HG03108 (cell line): ENCODE results near the gene CERCAM.

Experiments
- ATAC-seq: cut with Tn5 transposase; IDR thresholded peaks from one replicate; pipeline ENCODE4 v1.9.1; 2021; ENCODE audit warnings: moderate library complexity; ENCODE audit not compliant: unreplicated experiment

Gene CERCAM, protein sequence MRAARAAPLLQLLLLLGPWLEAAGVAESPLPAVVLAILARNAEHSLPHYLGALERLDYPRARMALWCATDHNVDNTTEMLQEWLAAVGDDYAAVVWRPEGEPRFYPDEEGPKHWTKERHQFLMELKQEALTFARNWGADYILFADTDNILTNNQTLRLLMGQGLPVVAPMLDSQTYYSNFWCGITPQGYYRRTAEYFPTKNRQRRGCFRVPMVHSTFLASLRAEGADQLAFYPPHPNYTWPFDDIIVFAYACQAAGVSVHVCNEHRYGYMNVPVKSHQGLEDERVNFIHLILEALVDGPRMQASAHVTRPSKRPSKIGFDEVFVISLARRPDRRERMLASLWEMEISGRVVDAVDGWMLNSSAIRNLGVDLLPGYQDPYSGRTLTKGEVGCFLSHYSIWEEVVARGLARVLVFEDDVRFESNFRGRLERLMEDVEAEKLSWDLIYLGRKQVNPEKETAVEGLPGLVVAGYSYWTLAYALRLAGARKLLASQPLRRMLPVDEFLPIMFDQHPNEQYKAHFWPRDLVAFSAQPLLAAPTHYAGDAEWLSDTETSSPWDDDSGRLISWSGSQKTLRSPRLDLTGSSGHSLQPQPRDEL

DNA sequence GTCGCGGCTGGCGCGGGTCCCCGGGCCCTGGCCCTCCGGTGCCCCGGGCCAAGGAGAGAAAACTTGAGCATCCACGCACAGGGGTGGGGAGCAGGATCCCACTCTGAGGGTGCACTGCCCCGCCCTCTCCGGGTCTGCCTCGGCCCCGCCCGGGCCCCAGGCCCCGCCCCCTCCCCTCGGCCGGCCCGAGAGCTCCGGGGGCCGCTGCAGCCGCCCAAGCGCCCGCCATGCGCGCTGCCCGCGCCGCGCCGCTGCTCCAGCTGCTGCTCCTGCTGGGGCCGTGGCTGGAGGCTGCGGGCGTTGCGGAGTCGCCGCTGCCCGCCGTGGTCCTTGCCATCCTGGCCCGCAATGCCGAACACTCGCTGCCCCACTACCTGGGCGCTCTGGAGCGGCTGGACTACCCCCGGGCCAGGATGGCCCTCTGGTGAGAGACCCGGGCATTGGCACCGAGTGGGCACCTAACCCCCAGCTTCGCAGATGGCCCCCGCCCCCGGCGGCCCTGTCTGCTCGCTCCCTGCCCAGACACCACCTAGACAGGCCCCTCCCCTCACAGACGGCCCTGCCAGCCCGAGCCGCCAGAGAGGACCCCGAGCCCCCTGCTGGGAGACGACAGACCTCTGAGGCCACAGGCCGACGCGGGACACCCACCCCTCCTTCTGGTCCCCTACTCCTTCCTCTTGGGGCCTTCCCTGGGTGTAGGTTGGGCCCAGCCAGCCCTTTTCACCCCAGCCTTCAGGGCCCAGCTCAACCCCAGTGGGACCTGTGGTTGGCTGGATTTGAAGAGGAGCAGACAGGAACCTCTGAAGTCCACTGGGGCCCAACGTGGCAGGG, at the start of gene CERCAM:
TSS of gene CERCAM (plus strand) at position 207 of the 831 bp plus-strand sequence. CDS start at position 228, 21 bp downstream.
- ATAC-seq: peak; percentile 64

DNA sequence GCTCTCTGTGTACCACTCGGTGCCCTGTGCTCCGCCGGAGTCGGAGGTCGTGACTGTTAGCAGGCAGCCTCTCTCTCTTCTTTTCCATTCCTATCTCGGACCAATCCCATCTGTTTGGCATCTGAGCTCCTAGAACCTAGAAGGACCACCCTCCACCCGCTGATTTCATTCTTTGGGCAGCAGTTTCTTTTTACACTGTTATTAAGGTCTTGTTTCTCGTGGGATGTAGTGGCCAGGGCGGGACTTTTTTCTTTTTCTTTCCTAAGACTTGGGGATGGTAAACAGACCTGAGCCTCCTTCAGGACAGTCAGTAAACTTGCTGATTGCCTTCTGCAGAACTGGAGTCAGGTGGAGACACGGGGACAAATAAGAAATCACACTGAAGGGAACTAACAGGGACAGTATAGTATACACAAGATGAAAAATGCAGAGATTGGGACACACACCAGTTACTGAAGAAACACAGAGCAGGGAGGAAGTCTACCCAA, 49.0 kb upstream of the CERCAM start:
- ATAC-seq: no peak

DNA sequence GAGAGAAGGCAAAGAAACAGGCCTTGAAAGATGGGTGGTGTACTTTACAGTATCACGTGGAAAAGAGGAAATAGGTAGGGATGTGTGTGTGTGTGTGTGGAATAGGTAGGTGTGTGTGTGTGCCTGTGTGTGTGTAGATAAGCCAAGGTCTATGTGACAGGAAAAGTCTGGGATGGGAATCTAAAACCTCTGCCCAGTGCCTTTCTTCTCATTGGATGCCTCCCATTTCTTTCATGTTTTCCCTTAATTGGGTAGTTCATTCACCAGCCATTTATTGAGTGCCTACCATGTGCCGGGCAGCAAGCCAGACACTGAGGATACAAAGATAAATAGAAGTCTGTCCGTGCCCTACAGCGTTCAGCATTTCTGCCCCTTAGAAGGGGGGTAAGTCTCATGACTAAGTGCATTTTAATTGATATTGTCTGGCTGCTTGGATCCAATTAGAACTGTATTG, 48.4 kb upstream of the CERCAM start:
- ATAC-seq: no peak

DNA sequence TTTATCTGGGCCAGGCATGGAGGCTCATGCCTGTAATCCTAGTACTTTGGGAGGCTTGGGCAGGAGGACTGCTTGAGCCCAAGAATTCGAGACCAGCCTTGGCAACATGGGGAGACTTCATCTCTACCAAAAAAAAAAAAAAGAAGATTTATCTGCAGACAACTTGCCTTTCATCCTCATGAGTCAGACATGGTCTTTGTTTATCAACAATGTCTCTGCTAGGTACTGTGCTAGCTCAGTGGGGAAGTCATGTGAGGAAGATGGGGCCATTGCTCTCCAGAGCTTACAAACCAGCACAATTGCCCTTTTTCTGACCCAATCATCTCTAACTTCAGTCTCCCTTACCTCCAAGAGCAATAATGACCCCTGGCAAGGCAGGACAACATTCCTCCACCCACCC, 47.9 kb upstream of the CERCAM start:
- no peak for ATAC-seq

DNA sequence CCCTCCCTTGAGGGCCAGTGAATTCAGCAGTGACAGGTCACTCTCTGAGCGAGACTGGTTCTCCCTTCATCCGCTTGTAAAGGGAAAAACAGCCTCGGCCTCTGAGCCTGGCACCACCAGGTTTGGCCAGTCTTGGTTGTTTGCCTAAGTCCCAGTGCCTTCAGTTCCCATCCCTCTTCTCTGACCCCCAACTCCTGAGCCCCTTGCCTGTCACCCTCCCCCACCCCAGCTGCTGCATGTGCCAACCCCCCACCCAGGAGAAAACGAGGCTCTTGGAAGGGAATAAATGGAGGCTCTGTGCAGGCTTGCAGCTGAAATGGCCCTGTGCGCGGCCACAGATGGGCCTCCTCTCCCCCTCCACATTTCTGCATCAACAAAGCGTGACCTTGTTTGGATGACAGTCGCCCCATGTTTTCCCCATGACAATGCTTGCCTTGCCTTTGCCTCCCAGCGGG, 46.4 kb upstream of the CERCAM start:
- no peak for ATAC-seq

DNA sequence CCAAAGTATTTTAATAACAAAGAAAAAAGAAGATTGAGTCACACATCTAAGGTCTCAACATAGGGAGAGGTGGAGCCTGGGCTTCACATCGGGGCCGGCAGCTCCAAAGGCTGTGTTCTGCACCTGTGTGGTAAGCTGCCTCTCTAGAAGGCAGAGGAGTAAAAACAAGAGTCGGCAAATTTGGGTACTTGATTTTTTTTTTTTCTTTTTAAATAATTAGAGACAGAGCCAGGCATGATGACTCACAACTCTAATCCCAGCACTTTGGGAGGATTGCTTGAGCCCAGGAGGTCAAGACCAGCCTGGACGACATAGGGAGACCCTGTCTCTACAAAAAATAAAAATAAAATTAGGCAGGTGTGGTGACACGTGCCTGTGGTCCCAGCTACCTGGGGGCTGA, 44.8 kb upstream of the CERCAM start:
- ATAC-seq: no peak

DNA sequence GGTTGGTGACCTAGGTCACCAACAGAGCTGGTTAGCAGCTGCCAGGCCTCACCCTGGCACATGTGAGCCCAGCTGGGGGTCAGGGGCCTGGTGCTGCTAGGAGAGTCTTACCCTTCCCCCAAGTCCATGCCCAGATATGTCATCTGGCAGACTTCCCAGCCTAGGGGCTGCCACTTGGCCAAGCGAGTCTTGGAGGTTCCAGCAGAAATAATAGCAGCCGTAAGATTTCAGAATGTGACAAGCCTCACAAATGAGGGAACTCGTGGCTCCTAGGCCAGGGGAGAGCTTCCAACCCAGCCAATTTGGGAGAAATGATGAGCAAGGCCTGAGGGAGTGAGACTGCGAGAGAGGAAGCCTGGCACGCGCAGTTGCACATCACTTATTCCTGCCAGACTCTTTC, 38.4 kb upstream of the CERCAM start:
- ATAC-seq: no peak

DNA sequence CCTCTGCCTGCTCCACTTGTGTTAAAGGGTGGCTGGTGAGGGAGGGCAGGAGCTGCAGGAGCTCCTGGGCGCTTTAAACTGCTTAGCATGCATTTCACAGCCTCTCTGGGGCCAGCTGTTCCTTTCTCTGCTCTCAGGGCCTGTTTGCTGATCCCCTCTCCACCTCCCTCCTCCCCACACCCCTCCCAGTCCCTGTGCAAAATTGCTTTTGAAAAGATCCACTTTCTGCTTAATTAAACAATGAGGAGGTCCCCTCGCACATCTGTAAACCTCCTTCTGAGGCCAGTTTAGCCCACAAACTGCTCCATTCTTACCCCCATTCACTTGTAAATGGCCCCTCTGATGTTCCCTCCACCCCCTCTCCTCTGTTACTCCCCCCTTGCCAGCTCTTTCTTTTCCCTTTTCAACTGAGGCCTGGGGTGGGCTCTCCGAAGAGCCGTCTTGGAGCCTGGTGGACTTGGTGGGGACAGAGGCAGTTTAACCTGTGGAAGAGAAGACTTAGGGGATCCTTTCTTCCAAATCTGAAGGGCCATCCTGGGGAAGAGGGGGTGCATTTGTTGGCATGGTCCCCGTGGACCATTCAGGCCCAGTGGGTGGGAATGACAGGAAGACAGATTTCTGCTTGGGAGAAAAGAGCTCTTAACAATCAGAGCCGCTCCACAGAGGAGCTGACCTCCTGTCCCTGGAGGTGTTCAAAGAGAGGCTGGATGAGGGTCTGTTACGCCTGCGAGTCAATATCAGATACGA, 37.5 kb upstream of the CERCAM start:
- ATAC-seq: no peak

DNA sequence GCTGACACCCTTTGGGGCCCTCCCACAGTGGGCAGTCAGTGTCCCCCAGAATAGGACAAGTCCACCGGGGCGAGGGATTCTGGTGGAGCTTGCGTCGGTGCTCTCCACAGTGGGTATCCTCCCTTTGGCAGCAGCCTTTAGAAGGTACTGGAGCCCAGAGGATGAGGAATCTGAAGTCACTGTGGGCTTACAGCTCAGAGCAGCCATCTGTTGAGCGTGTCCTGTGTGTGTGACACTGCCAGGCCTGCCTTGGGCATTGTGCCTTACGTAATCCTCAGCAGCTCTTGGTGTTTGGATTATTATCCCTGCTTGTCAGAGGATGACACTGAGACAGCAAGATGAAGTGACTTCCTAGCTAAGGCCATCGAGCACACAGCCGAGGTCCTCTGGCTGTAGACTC, 36.9 kb upstream of the CERCAM start:
- ATAC-seq: no peak

DNA sequence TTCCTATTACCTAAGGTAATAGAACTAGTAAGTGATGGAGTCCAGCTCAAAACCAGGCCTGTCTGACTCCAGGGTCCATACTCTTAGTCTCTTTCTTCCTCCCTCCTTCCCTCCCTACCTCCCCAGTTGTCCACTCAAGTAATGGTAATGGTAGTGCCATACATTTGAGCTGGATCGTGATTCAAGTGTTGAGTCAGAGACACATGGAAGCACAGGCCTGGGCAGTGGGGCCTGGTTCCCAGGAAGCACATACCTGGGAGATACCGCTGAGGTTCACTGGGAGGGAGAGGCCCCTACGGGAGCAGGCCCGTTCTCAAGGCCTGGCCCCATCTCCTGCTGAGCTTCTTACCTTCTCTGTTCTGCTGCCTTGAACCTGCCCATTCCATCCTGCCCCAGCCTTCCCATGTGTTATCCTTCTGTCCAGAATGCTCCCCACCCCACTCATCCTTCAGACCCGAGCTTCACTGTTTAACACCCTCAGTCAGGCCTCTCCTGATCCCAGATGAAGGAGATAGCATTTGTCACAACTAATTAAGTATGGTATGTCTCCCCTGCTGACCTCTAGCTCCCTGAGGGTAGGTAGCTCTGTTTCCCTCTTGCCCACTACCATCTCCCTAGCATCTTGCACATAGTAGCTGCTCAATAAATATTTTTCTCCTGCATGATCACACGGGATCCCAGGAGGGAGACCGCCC, 35.7 kb upstream of the CERCAM start:
- no peak for ATAC-seq

DNA sequence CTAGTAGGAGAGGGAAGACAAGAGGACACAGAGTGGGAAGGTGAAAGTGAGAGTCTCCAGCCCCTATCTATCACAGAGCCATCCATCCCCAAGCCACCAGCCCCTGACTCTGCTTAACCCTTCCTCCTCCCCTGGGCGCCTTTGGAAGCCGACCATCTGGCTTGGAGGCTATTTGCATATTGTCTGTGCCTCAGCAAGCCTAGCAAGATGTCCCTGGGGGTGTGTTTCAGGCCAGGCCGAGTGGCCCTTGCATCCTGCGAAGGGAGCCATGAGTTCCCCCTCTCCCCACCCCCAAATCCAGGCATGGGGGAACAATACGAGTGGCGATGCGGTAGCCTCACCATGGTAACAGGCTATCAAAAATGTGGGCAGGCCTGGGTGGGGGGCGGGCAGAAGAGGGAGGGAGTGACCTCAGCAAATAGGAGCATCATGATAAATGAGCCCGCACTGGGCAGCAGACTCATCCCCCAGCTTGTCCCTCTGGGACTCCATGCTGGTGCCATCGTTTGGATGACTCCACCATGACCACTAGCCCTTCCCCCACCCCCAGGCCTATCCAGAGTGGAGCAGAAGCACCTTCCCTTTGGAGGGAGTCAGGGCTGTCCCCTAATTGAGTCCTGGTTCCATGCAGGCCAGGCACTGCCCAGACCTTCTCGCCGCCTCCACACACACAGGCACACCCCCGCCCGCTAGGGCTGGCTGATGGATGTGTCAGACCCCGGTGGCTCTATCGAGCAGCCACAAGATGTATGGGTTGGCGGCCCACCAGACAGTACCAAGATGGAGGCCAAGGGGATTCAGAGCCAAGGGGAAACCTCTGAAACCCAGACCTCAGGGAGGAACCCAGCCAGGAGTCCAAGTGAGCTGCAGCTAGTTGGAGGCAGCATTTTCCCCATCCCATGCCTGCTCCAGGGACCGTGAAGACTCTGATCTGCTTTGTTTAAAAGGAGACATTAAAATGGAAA, 34.9 kb upstream of the CERCAM start:
- no peak for ATAC-seq

DNA sequence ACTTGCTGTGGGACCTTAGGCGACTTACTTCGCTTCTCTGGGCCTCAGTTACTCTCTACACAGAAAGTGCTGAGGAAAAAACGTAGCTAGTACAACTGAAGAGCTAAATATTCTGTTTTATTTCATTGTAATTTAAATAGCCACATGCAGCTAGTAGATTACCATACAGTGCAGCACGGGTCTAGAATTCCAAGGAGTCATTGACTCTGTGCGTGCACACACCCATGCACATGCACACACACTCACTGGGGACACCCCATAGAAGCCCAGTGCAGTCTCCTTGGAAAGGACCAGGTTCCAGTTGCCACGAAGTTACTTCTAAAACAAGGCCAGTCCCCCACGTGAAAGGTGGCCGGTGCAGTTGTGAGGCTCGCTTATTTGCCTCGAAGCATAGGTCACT, 32.5 kb upstream of the CERCAM start:
- ATAC-seq: no peak

DNA sequence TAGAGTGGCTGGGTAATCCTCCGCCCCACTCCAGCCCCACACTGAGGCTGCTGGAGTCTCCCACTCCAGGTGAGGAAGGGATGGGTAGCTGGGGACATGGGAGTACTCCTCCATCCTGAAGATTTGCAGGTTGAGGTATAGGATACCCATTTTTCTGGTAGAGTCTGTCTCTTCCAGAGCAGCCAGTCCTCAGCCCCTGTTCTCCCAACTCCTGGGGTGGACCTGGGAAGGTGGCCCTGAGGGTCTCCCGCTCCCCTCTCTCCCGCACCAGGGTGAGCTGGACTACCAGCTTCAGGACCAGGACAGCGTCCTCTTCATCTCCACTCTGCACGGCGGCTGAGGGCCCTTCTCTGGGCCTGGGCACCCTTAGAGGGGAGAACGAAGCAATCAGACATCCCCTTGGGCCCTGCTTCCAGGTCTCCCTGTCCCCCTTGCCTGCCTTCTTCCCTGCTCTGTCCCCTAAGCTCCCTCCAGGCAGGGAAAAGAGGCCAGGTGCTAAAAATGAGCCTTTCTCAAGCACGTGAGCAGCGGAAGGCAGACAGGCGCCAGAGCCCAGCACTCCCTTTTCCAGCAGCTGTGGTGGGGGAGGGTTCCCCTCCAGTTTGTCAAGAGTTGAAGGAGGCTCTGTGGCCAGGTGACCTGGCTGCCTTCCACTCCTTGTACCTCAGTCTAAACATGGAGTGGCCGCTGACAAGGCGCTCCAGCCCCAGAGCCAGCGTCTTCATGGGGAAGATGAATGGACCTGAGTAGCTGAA, 31.1 kb upstream of the CERCAM start:
- ATAC-seq: no peak

DNA sequence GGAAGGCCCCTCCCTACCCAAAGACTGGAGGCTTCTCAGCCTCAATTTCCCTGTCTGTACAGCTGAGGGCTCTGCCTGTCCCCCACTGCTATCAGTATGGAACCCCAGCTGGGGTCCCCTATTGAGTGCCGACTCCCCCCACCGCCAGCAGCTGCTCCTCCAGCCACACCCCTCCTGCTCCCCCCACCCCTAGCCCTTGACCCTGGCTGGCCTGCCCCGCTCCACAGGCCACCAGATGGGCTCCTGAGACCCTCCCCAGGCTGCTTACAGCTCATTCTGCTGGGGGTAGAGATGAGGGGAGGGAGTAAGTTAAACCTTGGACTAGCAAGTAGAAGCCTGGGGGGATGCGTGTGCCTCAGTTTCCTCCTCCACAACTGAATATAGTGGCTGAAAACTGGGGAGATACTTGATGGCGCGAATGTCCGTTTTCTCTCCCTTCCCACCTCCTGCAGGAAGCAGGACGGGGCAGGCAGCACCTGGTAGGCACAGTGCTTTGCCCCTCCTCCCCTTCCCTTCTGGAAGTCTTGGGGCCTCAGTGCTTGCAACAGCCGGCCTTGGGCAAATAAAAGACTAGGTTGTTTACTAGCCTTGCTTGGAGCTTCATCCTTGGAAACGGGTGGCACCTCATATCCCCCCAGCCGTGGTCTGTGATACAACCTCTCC, 30.4 kb upstream of the CERCAM start:
- no peak for ATAC-seq

DNA sequence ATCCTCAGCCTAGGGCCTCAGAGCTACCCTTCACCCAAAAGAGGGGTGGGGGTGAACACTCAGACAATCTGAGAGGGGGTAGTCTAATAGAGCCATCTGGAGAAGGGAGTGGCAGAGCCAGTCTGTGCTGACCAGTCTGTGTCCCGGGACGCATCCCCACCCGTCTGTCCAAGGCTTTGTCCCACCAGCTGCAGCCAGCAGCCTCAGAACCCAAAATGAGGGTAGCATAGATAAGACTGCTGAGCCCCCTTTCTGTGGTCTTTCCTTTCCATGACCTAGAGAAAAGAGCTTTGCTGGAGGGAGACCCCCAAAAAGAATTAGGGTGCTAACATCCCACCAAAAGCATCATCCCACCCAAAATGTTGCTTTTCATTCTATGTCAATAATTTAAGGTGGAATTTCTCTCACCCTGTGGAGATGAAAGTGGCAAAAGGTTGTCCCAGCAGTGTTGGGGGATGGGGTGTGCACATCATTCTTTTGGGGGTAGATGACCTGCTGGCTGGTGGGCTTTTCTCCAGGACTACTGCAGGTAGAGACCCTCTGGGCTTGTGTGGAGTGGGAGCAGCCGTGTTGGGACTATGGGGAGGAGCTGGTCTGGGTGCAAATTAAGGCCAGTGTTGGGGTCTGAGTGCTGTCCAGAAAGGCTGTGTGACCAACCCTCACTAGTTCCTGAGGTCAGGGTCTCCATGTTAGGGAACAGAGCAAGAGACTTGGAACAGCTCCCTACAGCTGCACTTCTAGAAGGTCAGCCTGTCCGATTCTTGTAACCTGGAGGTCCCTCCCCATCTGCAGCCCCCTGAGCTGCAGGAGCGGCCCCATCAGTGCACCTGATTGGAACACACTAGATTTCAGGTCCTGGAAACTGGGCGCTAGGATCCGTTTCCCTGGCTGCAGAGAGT, 29.6 kb upstream of the CERCAM start:
- ATAC-seq: no peak

DNA sequence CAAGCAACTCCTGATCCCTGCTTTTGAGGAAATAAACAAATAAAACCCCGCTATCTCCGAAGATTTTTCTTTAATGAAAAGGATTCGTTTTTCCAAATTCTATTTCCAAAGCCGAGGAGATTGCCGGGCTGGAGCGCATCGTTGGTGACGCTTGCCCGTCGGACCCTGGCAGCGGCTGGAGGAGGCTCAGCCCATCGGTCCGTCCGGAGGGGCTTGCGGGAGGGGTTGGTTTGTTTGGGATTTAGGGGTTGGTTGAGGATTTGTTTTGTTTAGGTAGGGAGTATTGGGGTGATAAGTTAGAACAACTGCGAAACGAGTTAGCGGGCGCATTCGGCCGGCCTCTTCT, 28.7 kb upstream of the CERCAM start:
- ATAC-seq: no peak
